B cell (primary cell): ENCODE results near the gene LRRC74A.
"Not testable (repeated sequence)": the region's sequence is repeated elsewhere in the genome, so short reads cannot be mapped to it uniquely, and the experiment has no call there.

Experiments used
- EZH2 ChIP-seq: IDR thresholded peaks from 2 replicates; pipeline ENCODE4 v1.6.1; 2012; ENCODE audit warnings: borderline replicate concordance, low read depth, mild to moderate bottlenecking, moderate library complexity, low read length; ENCODE audit not compliant: insufficient read depth, poor library complexity, severe bottlenecking
- TF ChIP-seq, protein P1 (sequence below): fragments of 200-600 bp; IDR thresholded peaks from one replicate; pipeline ENCODE4 v1.8.0; 2022; ENCODE audit warnings: antibody characterized with exemption, mild to moderate bottlenecking

DNA sequence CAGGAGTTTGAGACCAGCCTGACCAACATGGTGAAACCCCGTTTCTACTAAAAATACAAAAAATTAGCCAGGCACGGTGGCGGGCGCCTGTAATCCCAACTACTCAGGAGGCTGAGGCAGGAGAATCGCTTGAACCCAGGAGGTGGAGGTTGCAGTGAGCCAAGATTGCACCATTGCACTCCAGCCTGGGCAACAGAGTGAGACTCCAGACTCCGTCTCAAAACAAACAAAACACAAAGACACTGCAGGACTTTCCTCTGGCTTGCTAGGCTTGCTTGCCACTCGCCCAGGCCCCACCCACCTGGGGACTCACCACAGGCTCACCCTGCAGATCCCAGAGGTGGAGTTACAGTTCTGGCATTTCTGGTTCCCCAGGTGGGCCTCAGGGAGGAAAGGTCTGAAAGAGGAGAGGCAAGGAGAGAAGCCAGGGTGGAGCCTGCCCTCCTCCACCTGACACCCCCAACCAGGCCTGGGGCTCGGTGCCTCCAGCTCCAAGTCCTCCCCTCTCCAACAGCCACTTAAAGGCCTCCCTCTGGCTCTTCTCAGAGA lies 88.4 kb downstream of the LRRC74A start:
- TF ChIP-seq, protein P1, sequence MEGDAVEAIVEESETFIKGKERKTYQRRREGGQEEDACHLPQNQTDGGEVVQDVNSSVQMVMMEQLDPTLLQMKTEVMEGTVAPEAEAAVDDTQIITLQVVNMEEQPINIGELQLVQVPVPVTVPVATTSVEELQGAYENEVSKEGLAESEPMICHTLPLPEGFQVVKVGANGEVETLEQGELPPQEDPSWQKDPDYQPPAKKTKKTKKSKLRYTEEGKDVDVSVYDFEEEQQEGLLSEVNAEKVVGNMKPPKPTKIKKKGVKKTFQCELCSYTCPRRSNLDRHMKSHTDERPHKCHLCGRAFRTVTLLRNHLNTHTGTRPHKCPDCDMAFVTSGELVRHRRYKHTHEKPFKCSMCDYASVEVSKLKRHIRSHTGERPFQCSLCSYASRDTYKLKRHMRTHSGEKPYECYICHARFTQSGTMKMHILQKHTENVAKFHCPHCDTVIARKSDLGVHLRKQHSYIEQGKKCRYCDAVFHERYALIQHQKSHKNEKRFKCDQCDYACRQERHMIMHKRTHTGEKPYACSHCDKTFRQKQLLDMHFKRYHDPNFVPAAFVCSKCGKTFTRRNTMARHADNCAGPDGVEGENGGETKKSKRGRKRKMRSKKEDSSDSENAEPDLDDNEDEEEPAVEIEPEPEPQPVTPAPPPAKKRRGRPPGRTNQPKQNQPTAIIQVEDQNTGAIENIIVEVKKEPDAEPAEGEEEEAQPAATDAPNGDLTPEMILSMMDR = not testable (repeated sequence)
- TF ChIP-seq EZH2 = not testable (repeated sequence)
